ENCODE data around the gene CIB4.

The CIB4 gene

GRCh38 chr2:26584191-26584590, 57.0 kb downstream of the CIB4 start:
- TF ChIP-seq, protein P1, sequence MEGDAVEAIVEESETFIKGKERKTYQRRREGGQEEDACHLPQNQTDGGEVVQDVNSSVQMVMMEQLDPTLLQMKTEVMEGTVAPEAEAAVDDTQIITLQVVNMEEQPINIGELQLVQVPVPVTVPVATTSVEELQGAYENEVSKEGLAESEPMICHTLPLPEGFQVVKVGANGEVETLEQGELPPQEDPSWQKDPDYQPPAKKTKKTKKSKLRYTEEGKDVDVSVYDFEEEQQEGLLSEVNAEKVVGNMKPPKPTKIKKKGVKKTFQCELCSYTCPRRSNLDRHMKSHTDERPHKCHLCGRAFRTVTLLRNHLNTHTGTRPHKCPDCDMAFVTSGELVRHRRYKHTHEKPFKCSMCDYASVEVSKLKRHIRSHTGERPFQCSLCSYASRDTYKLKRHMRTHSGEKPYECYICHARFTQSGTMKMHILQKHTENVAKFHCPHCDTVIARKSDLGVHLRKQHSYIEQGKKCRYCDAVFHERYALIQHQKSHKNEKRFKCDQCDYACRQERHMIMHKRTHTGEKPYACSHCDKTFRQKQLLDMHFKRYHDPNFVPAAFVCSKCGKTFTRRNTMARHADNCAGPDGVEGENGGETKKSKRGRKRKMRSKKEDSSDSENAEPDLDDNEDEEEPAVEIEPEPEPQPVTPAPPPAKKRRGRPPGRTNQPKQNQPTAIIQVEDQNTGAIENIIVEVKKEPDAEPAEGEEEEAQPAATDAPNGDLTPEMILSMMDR (IDR thresholded peaks at IDR 0.05; ENCODE audit: borderline replicate concordance, insufficient read depth, low read depth, low read length), result no peak
- H3K4me3 ChIP-seq (ENCODE audit: low read depth, low read length), result no peak overlapping the region

DNA sequence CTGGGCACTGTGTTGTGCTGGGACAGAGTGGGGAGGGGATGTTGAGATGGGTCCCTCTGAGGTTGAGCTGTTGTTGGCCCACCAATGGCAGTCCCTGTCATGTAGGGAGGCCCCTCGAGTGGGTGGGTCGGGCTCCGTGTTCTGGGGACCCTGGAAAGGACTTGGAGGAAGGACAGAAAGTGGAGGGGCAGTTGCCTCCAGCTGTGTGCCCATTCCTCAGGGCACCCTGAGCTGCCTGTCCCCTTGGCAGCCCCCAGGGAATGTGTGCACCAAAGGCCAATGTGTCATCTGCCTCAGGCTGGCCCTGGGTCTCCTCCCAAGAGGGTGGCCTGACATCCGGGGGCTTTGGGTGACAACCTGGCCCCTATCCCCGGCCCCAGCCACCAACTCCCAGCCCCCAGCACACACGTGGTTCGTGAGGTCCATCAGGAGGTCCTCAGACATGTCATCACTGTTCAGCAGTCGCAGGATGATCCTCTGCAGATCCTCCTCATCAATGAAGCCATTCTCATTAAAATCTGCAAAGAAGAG, 57.7 kb downstream of the CIB4 start:
- no peak overlapping the region for H3K4me3 ChIP-seq (ENCODE audit: low read depth, low read length)
- TF ChIP-seq, protein P1 (IDR thresholded peaks at IDR 0.05; ENCODE audit: borderline replicate concordance, insufficient read depth, low read depth, low read length), result no peak

DNA sequence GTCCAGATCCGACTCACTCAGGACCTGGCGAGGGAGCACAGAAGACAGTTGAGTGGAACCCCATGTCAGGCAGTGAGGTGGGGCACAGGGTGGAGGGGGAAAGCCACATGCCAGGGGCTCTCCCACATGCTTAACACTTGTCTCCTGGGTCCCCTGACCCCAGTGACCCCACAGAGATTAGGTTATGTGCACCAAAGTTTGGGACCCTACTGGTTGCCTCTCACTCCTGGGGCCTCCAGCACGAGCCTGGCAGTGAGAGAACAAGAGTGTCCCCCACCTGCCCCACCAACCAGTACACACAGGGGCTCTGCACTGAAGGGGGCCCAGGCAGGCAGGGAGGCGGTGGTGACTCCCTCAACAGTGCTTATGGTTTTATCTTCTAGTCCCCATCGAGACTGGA, 58.3 kb downstream of the CIB4 start:
- TF ChIP-seq, protein P1 (IDR thresholded peaks at IDR 0.05; ENCODE audit: borderline replicate concordance, insufficient read depth, low read depth, low read length), result no peak
- no peak overlapping the region for H3K4me3 ChIP-seq (ENCODE audit: low read depth, low read length)

- no peak overlapping the region for H3K4me3 ChIP-seq (ENCODE audit: low read depth, low read length)
- TF ChIP-seq, protein P1 (IDR thresholded peaks at IDR 0.05; ENCODE audit: borderline replicate concordance, insufficient read depth, low read depth, low read length), result no peak
These were observed 58.9 kb downstream of the CIB4 start for GRCh38 chr2:26581991-26582842.

- H3K4me3 ChIP-seq (ENCODE audit: low read depth, low read length), result no peak overlapping the region
- TF ChIP-seq, protein P1 (IDR thresholded peaks at IDR 0.05; ENCODE audit: borderline replicate concordance, insufficient read depth, low read depth, low read length), result no peak
These were observed 59.7 kb downstream of the CIB4 start for GRCh38 chr2:26581266-26581990.

- H3K4me3 ChIP-seq (ENCODE audit: low read depth, low read length), result no peak overlapping the region
- TF ChIP-seq, protein P1 (IDR thresholded peaks at IDR 0.05; ENCODE audit: borderline replicate concordance, insufficient read depth, low read depth, low read length), result no peak
These were observed 60.4 kb downstream of the CIB4 start for GRCh38 chr2:26580751-26581150.

All from GM12875 (cell line).